Measurements from ENCODE around the gene VAV2.

VAV2 gene

GRCh38 chr9:133801739-133802138 lies 190.4 kb downstream of the VAV2 start:
- no peak for TF ChIP-seq CTCF (IDR thresholded peaks at IDR 0.05; ENCODE audit: low read depth, low read length)
- H3K4me3 ChIP-seq (ENCODE audit: low read depth, low read length), result no peak overlapping the region

GRCh38 chr9:133800266-133800665 lies 191.9 kb downstream of the VAV2 start:
- TF ChIP-seq CTCF (IDR thresholded peaks at IDR 0.05; ENCODE audit: low read depth, low read length), result no peak
- H3K4me3 ChIP-seq (ENCODE audit: low read depth, low read length), result no peak overlapping the region

GRCh38 chr9:133799716-133800115 lies 192.4 kb downstream of the VAV2 start:
- no peak overlapping the region for H3K4me3 ChIP-seq (ENCODE audit: low read depth, low read length)
- TF ChIP-seq CTCF (IDR thresholded peaks at IDR 0.05; ENCODE audit: low read depth, low read length), result no peak

GRCh38 chr9:133799106-133799505 lies 193.0 kb downstream of the VAV2 start:
- H3K4me3 ChIP-seq (ENCODE audit: low read depth, low read length), result no peak overlapping the region
- no peak for TF ChIP-seq CTCF (IDR thresholded peaks at IDR 0.05; ENCODE audit: low read depth, low read length)

GRCh38 chr9:133798160-133798559 lies 194.0 kb downstream of the VAV2 start:
- H3K4me3 ChIP-seq (ENCODE audit: low read depth, low read length), result no peak overlapping the region
- TF ChIP-seq CTCF (IDR thresholded peaks at IDR 0.05; ENCODE audit: low read depth, low read length), result no peak

GRCh38 chr9:133797406-133798105 lies 194.6 kb downstream of the VAV2 start:
- H3K4me3 ChIP-seq (ENCODE audit: low read depth, low read length), result no peak overlapping the region
- no peak for TF ChIP-seq CTCF (IDR thresholded peaks at IDR 0.05; ENCODE audit: low read depth, low read length)

GRCh38 chr9:133796562-133796961 lies 195.6 kb downstream of the VAV2 start:
- no peak overlapping the region for H3K4me3 ChIP-seq (ENCODE audit: low read depth, low read length)
- no peak for TF ChIP-seq CTCF (IDR thresholded peaks at IDR 0.05; ENCODE audit: low read depth, low read length)
